GM12878 (cell line): ENCODE measurements around the gene ZDHHC11B. TPM values are rescaled to one million over a fixed set of nuclear protein-coding genes. Genes with fewer than 3 reads are reported as not detected.
"Not testable (repeated sequence)": the region's sequence is repeated elsewhere in the genome, so short reads cannot be mapped to it uniquely, and the experiment has no call there.

Experiments
- ATAC-seq: fragments of 200-7000 bp; cut with Tn5 transposase; 3 replicates; pipeline ENCODE4 v1.9.1; 2020; ENCODE audit warnings: mild to moderate bottlenecking, moderate library complexity
- BruUV-seq: library from RNA; stranded (reverse); fragments of 400-500 nt; replicated peaks from 2 replicates; lab custom pipeline; 2021; lab: Mats Ljungman, UMichigan
- CTCF ChIA-PET: fragments of 300-600 bp; sonication (Branson Sonifier 250); formaldehyde crosslinking; extraction: SDS; loops from one replicate; lab custom pipeline; 2021; ENCODE audit warnings: inconsistent platforms; lab: Yijun Ruan, JAX
- POLR2A ChIA-PET: fragments of 350-600 bp; formaldehyde crosslinking; extraction: SDS; loops from one replicate; lab custom pipeline; 2021; ENCODE audit warnings: inconsistent platforms; lab: Charles Lee
- RAD21 ChIA-PET: fragments of 300-600 bp; sonication (Branson Sonifier 250); formaldehyde crosslinking; loops from one replicate; lab custom pipeline; 2023; ENCODE audit warnings: antibody characterized with exemption; ENCODE audit not compliant: unreplicated experiment; lab: Charles Lee
- SMC1A ChIA-PET: fragments of 300-600 bp; sonication (Branson Sonifier 250); formaldehyde crosslinking; loops from one replicate; lab custom pipeline; 2023; ENCODE audit not compliant: unreplicated experiment, uncharacterized antibody; lab: Charles Lee
- DNase-seq: peaks from one replicate; pipeline ENCODE4 v3.0.0-alpha.2; 2011; ENCODE audit warnings: low read depth, low spot score
- FAIRE-seq: peaks from 3 replicates; lab custom pipeline; 2011; peaks lifted over from hg19 to GRCh38; lab: Jason Lieb, UNC
- H2AFZ ChIP-seq: 2 replicates; pipeline ENCODE4 v1.6.0; 2011; ENCODE audit warnings: low read depth, low read length, control low read depth; ENCODE audit not compliant: control insufficient read depth
- H3K27ac ChIP-seq: 2 replicates; pipeline ENCODE4 v1.5.1; 2011; ENCODE audit warnings: control low read depth; ENCODE audit not compliant: control insufficient read depth, insufficient read depth
- H3K27me3 ChIP-seq, 2 experiments: replicated peaks in 1 of 2; 2 replicates each; pipeline versions ENCODE4 v1.6.0 to v1.6.1; 2011; ENCODE audit warnings: low read length in 1 of 2; ENCODE audit not compliant: control insufficient read depth in 2 of 2, insufficient read depth in 2 of 2
- H3K36me3 ChIP-seq, 2 experiments: 2 replicates each; pipeline ENCODE4 v1.5.1; 2011; ENCODE audit warnings: low read length in 1 of 2; ENCODE audit not compliant: control insufficient read depth in 2 of 2, insufficient read depth in 2 of 2
- H3K4me1 ChIP-seq: 2 replicates; pipeline ENCODE4 v1.6.1; 2011; ENCODE audit warnings: mild to moderate bottlenecking, low read length, moderate library complexity, mixed read lengths; ENCODE audit not compliant: control insufficient read depth, insufficient read depth
- H3K4me2 ChIP-seq: 2 replicates; pipeline ENCODE4 v1.6.0; 2011; ENCODE audit warnings: control low read depth; ENCODE audit not compliant: control insufficient read depth, insufficient read depth
- H3K4me3 ChIP-seq: fragments of 200-600 bp; sonication (generic); 2 replicates; pipeline ENCODE4 v1.5.1; 2016
- H3K79me2 ChIP-seq: 2 replicates; pipeline ENCODE4 v1.6.0; 2011; ENCODE audit warnings: low read length; ENCODE audit not compliant: control insufficient read depth, insufficient read depth
- H3K9ac ChIP-seq: 2 replicates; pipeline ENCODE4 v1.8.0; 2011; ENCODE audit warnings: low read length, control low read depth, mixed read lengths; ENCODE audit not compliant: control insufficient read depth, insufficient read depth
- H3K9me3 ChIP-seq: replicated peaks from 3 replicates; pipeline ENCODE4 v1.5.1; 2011; ENCODE audit warnings: mild to moderate bottlenecking, low read length; ENCODE audit not compliant: control insufficient read depth, insufficient read depth
- H4K20me1 ChIP-seq: 2 replicates; pipeline ENCODE4 v1.6.0; 2011; ENCODE audit not compliant: control insufficient read depth, insufficient read depth
- WGBS: methylation state at CpG from one replicate; pipeline ENCODE4 v1.1.6; 2016; ENCODE audit warnings: low lambda C conversion rate; ENCODE audit not compliant: insufficient replicate concordance, insufficient coverage; ENCODE audit errors: missing lambda C conversion rate; 5-methylcytosine and 5-hydroxymethylcytosine counted together
- in situ Hi-C: fragments of 300-500 bp; cut with MboI; formaldehyde crosslinking; loops from 9 replicates; pipeline ENCODE4 v1.14.3; 2018; ENCODE audit warnings: mixed read lengths
- intact Hi-C: fragments of 100-400 bp; cut with micrococcal nuclease; formaldehyde crosslinking; loops from one replicate; pipeline ENCODE4 v1.14.2; 2022; ENCODE audit not compliant: unreplicated experiment
- polyA plus RNA-seq, 11 experiments: library from polyadenylated mRNA; depleted of rRNA in 4 of 11; unstranded in 6 of 11; stranded (reverse) in 5 of 11; fragments of >200 nt; fragmentation: Nextera tagmentation in 4 of 11; fragmentation: Illumina TruSeq in 1 of 11; extraction: Ambion mirVana in 4 of 11; extraction: Trizol in 1 of 11; gene quantifications; 1 replicate in 1 of 11; 2 replicates in 10 of 11; pipeline versions ENCODE4 v1.2.1 to v1.2.3, GENCODE V29; 2011 to 2016; ENCODE audit warnings: inconsistent platforms in 2 of 11, missing spikeins in 2 of 11, low read depth in 1 of 11
- total RNA-seq, 4 experiments: library from RNA; depleted of rRNA in 3 of 4; stranded (reverse); fragments of >200 nt in 3 of 4; fragmentation: Illumina TruSeq in 1 of 4; extraction: Trizol in 1 of 4; gene quantifications; 2 replicates each; pipeline versions ENCODE4 v1.2.1 to v1.2.3, GENCODE V29; 2013 to 2021

The ZDHHC11B gene
- total and polyA plus RNA-seq, 10 of the 15 experiments (the other 5 are each of a cell fraction or from before 2014, with no cell fraction given): 0.01 to 0.10 (median 0.09) TPM; not detected in 7

GRCh38 chr5:743696-744404 lies 40.7 kb downstream of the ZDHHC11B start:
- H4K20me1 ChIP-seq, H3K79me2 ChIP-seq, in situ Hi-C loops, BruUV-seq, H3K4me3 ChIP-seq, H3K4me1 ChIP-seq, POLR2A ChIA-PET, FAIRE-seq, H3K4me2 ChIP-seq, ATAC-seq, H3K27me3 ChIP-seq, DNase-seq, H3K27ac ChIP-seq, H3K36me3 ChIP-seq, intact Hi-C loops, H2AFZ ChIP-seq, H3K9ac ChIP-seq, RAD21 ChIA-PET, CTCF ChIA-PET, H3K9me3 ChIP-seq, SMC1A ChIA-PET: not testable (repeated sequence)
- WGBS: 67% methylated on average over 11 of the region's 11 CpGs

GRCh38 chr5:742276-742675 lies 42.3 kb downstream of the ZDHHC11B start:
- FAIRE-seq, SMC1A ChIA-PET, H3K79me2 ChIP-seq, intact Hi-C loops, H3K4me3 ChIP-seq, H3K27ac ChIP-seq, DNase-seq, H4K20me1 ChIP-seq, H3K4me2 ChIP-seq, H3K4me1 ChIP-seq, POLR2A ChIA-PET, H2AFZ ChIP-seq, in situ Hi-C loops, H3K27me3 ChIP-seq, BruUV-seq, H3K9ac ChIP-seq, H3K9me3 ChIP-seq, RAD21 ChIA-PET, H3K36me3 ChIP-seq: not testable (repeated sequence)
- peak; percentile 47 for ATAC-seq
- CTCF ChIA-PET: interaction anchor here (1.0 kb wide), 1 partner anchor 16 kb away, joined by 3 read pairs; no protein-coding TSS in a partner anchor
- WGBS: 29% methylated on average over 6 of the region's 6 CpGs

GRCh38 chr5:734145-734544 lies 50.4 kb downstream of the ZDHHC11B start:
- H2AFZ ChIP-seq, H3K4me3 ChIP-seq, H3K4me2 ChIP-seq, intact Hi-C loops, H3K27ac ChIP-seq, H3K79me2 ChIP-seq, CTCF ChIA-PET, H3K27me3 ChIP-seq, ATAC-seq, BruUV-seq, RAD21 ChIA-PET, H3K9me3 ChIP-seq, in situ Hi-C loops, POLR2A ChIA-PET, DNase-seq, FAIRE-seq, SMC1A ChIA-PET, H3K4me1 ChIP-seq, H3K9ac ChIP-seq, H3K36me3 ChIP-seq, H4K20me1 ChIP-seq: not testable (repeated sequence)
- no CpG with 5 or more reads among the region's 1 CpG for WGBS

DNA sequence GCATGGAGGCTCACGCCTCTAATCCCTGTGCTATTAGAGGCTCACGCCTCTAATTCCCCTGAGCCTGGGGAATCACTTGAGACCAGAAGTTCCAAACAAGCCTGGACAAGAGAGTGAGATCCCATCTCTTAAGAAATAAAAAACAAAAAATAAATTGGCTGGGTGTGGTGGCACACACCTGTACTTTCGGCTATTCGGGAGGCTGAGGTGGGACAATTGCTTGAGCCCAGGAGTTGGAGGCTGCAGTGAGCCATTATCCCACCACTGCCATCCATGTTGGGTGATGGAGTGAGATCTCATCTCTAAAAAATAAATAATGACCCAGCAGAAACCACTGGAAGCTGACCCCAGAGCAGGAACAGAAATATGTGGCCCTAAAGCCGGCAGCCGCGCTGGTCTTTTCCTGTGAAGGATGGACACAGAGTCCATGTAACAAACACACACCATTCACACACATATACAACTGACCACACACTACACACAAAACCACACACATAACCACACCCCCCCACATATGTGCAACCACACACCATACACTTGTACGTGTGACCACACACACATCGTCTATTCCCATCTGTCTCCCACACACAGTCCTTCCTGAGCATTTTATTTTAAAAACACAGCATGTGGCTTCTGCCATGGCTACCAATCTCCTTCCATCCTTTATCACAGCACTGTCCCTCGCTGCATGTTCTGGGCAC lies 51.6 kb downstream of the ZDHHC11B start:
- H3K4me3 ChIP-seq, H3K9me3 ChIP-seq, H3K27me3 ChIP-seq, H3K4me2 ChIP-seq, intact Hi-C loops, SMC1A ChIA-PET, POLR2A ChIA-PET, in situ Hi-C loops, H2AFZ ChIP-seq, H3K9ac ChIP-seq, RAD21 ChIA-PET, H3K79me2 ChIP-seq, H3K36me3 ChIP-seq, H3K27ac ChIP-seq, H3K4me1 ChIP-seq, CTCF ChIA-PET, H4K20me1 ChIP-seq, FAIRE-seq, DNase-seq, BruUV-seq, ATAC-seq: not testable (repeated sequence)
- 42% methylated on average over 7 of the region's 10 CpGs for WGBS
